GM19328 (cell line): ENCODE data around the gene FZD2.
"Not testable (repeated sequence)": the region's sequence is repeated elsewhere in the genome, so short reads cannot be mapped to it uniquely, and the experiment has no call there.

Experiments
- ATAC-seq: cut with Tn5 transposase; IDR thresholded peaks from one replicate; pipeline ENCODE4 v1.9.1; 2021; ENCODE audit warnings: mild to moderate bottlenecking, moderate library complexity; ENCODE audit not compliant: unreplicated experiment

Gene FZD2

GRCh38 chr17:44556832-44557606 is at the start of gene FZD2:
FZD2 (plus strand) TSS chr17:44557484; CDS start chr17:44557689, 205 bp downstream.
- no peak for ATAC-seq

GRCh38 chr17:44511241-44512134 is 45.8 kb upstream of the FZD2 start:
- not testable (repeated sequence) for ATAC-seq

- ATAC-seq = no peak
These were observed 39.3 kb upstream of the FZD2 start for GRCh38 chr17:44518032-44518431.

GRCh38 chr17:44522883-44523671 is 34.2 kb upstream of the FZD2 start:
- ATAC-seq = no peak

GRCh38 chr17:44523672-44523972 is 33.7 kb upstream of the FZD2 start:
- no peak for ATAC-seq

- ATAC-seq = no peak
These were observed 30.2 kb upstream of the FZD2 start for GRCh38 chr17:44527102-44527501.

- ATAC-seq = no peak
These were observed 29.3 kb upstream of the FZD2 start for GRCh38 chr17:44527954-44528353.

- no peak for ATAC-seq
These were observed 27.4 kb upstream of the FZD2 start for GRCh38 chr17:44529864-44530263.

- ATAC-seq = no peak
These were observed 26.3 kb upstream of the FZD2 start for GRCh38 chr17:44530896-44531418.

GRCh38 chr17:44533533-44534246 is 23.6 kb upstream of the FZD2 start:
- no peak for ATAC-seq

GRCh38 chr17:44536090-44536953 is 21.0 kb upstream of the FZD2 start:
- ATAC-seq = no peak

- ATAC-seq = not testable (repeated sequence)
These were observed 19.4 kb upstream of the FZD2 start for GRCh38 chr17:44537922-44538321.

- ATAC-seq = no peak
These were observed 17.6 kb upstream of the FZD2 start for GRCh38 chr17:44539673-44540072.

GRCh38 chr17:44540246-44541084 is 16.8 kb upstream of the FZD2 start:
- ATAC-seq = no peak

- ATAC-seq = no peak
These were observed 15.3 kb upstream of the FZD2 start for GRCh38 chr17:44541884-44542581.

- no peak for ATAC-seq
These were observed 13.9 kb upstream of the FZD2 start for GRCh38 chr17:44543213-44543904.

GRCh38 chr17:44543905-44544523 is 13.3 kb upstream of the FZD2 start:
- ATAC-seq = no peak
